Omental fat pad (tissue), 4 donors: ENCODE data around the gene TMEM35A. TPM values are rescaled to one million over a fixed set of nuclear protein-coding genes. Genes with fewer than 3 reads are reported as not detected.
"Not testable (repeated sequence)": the region's sequence is repeated elsewhere in the genome, so short reads cannot be mapped to it uniquely, and the experiment has no call there.

Experiments used
- ATAC-seq: fragments of 150-250 bp; one replicate; pipeline ENCODE4 v1.9.1; 2016; ENCODE audit warnings: mild to moderate bottlenecking, moderate library complexity; ENCODE audit not compliant: low FRiP score
- DNase-seq: peaks from one replicate; pipeline ENCODE4 v3.0.0-alpha.2; 2019; ENCODE audit warnings: low spot score
- CTCF ChIP-seq, 3 donors: fragments of 450-650 bp; IDR thresholded peaks; one replicate each; pipeline ENCODE4 v1.5.1; 2016 to 2017; ENCODE audit warnings: antibody characterized with exemption in 3 of 3, mild to moderate bottlenecking in 3 of 3, moderate library complexity in 2 of 3
- total RNA-seq, 4 donors: library from RNA; depleted of rRNA; stranded (reverse); fragments of >200 nt; gene quantifications; one replicate each; pipeline ENCODE4 v1.1.0, GENCODE V29; 2016

TMEM35A gene
- 1 to 10 TPM in 1 of 4 donors, under 1 TPM in 2, not detected in 1; 0.19 to 1.6 (median 0.36) TPM for total RNA-seq

- no peak for TF ChIP-seq CTCF (IDR thresholded peaks at IDR 0.05)
- no peak for DNase-seq
- ATAC-seq: no peak
These were observed at the start of gene TMEM35A for GRCh38 chrX:101078716-101079598. Gene TMEM35A (plus strand): TSS chrX:101078879. CDS start chrX:101079003, 124 bp downstream.

GRCh38 chrX:101029665-101030064, 49.0 kb upstream of the TMEM35A start:
- no peak for DNase-seq
- no peak for ATAC-seq
- TF ChIP-seq CTCF (IDR thresholded peaks at IDR 0.05): no peak

GRCh38 chrX:101037231-101037630, 41.4 kb upstream of the TMEM35A start:
- ATAC-seq (no peak), DNase-seq (no peak)
- TF ChIP-seq CTCF (IDR thresholded peaks at IDR 0.05): no peak

- ATAC-seq: no peak
- no peak for TF ChIP-seq CTCF (IDR thresholded peaks at IDR 0.05)
- no peak for DNase-seq
These were observed 38.5 kb upstream of the TMEM35A start for GRCh38 chrX:101040197-101040596.

GRCh38 chrX:101051153-101051548, 27.5 kb upstream of the TMEM35A start:
- DNase-seq (no peak), ATAC-seq (no peak)
- no peak for TF ChIP-seq CTCF (IDR thresholded peaks at IDR 0.05)

GRCh38 chrX:101051549-101052302, 27.0 kb upstream of the TMEM35A start, which contains the start of gene TRMT2B:
Gene TRMT2B (minus strand): TSS chrX:101052111. CDS start chrX:101042289, 9,822 bp downstream.
- no peak for TF ChIP-seq CTCF (IDR thresholded peaks at IDR 0.05)
- DNase-seq: peak; percentile 46
- peak; percentile 93 for ATAC-seq

GRCh38 chrX:101056551-101056950, 22.1 kb upstream of the TMEM35A start:
- DNase-seq: not testable (repeated sequence)

More at GRCh38 chrX:101056551-101056950, 22.1 kb upstream of the TMEM35A start:
- ATAC-seq: not testable (repeated sequence)
